Activated CD4-positive, alpha-beta T cell treated with anti-CD3 and anti-CD28 coated beads, Interleukin-2, Interleukin-4, amounts not matched to agents 100 ng/mL and 50 ng/mL, durations not matched to agents 16 hours and 8 hours (primary cell): Measurements from ENCODE around the gene OR5M8.

ENCODE experiments used
- DNase-seq: peaks from one replicate; pipeline ENCODE4 v3.0.0-alpha.2; 2020; ENCODE audit warnings: low spot score

The OR5M8 gene

DNA sequence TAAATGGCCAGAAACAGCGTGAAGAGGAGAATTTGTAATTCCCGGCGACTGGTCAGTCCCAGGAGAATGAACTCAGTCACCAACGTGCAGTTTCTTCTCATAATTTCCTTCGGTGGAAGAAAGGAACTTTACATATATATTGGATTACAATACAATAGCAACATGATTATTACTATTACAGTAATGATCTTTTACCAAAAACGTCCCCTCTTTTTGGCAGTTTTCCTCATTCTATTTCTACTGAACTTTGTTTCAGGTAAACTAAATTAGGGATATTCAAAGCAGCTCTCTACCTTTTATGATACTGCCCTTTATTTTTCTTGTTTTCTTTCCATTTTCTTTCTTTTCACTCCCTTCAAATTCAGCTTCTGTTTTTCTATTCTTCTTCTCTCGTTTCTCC is at the start of gene OR5M8:
Gene OR5M8 (minus strand): TSS at position 101 of the 400 bp plus-strand sequence. CDS start 0 bp downstream, at position 101.
- no peak for DNase-seq

DNA sequence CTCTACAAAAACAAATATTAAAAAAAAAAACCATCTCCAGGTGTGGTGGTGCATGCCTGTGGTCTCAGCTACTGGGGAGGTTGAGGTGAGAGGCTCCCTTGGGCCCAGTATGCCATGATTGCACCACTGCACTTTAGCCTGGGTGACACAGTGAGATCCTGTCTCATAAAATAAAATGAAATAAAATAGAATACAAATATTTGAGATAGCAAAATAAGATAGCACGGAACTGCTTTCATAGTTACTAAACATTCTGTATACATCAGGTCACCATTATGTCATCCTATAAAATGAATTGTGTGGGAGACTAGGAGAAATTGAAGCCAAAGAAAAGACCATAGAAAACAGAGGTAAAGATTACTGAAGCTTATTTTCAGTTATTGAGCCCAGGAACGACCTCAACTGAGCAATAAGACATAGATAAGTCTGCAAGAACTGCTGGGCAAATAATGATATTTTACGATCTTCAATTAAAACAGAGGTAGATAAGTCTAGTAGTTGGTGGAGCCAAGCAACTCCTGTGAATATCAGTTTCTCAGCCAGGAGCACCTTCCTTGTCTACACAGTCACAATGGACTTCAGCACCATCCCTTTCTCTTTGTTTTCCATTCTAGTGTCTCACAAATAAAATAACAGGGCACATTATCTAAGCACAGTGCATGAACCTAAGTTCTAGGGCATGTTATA is 42.0 kb upstream of the OR5M8 start:
- no peak for DNase-seq

DNA sequence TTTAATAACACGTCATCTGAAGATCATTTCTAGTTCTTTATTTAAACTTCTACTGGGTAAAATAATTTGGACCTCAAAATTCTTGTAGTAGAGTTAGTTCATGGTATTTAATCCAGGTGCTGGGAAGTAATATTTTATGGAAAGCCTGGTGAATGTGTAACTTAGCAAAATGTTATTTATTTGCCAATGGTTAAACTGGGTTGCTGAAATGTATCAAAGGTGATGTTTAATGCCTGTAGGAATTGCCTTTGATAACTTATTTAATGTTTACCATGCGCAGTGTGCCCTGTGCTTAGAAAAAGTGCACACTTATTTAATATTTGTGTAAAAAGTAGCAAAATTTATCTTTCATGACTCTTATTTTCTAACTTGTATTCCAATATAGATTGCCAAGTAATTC is 40.7 kb upstream of the OR5M8 start:
- no peak for DNase-seq

- no peak for DNase-seq
These were observed 30.8 kb upstream of the OR5M8 start for GRCh38 chr11:56522008-56522407.

- no peak for DNase-seq
These were observed 22.1 kb upstream of the OR5M8 start for GRCh38 chr11:56513280-56513679.

GRCh38 chr11:56509439-56509838 is 18.3 kb upstream of the OR5M8 start:
- no peak for DNase-seq

- DNase-seq, result no peak
These were observed 5.8 kb upstream of the OR5M8 start for GRCh38 chr11:56497010-56497409.

DNA sequence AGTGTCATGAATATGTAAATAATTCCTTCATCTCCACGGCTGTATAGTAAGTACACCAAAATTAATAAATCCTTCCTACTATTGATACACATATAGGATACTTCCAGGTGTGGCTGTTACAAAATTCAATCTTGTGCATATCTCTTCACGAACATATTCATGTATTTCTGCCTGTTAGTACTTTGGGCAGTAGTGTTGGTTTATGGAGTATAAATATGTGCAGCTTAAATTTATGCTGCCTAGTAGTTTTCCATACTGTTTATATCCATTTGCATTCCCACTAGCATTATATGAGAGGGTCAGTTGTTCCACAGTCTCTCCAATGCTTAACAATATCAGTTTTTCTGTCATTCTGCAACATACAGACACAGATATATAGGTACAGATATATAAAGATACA is 3.9 kb upstream of the OR5M8 start:
- no peak for DNase-seq

DNA sequence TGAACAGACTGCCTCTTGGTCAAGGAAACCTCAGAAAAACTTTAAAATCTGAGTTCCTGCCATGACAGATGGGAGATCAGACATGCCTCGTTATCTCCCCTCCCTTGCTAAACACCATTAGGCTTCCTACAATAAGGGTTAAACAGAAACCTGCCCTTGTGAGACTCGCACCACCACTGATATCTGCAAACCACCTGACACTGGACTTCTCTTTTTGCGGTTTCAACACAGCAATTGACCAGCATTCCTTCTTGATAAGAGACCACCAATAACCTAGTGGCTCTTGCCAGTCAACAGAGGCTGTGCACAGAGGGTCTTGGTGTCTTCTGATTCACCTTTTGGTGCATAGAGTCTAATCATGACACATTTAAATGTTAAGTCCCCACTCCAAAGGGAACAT is 4.4 kb downstream of the OR5M8 start:
- DNase-seq, result no peak

GRCh38 chr11:56474729-56475235 is 16.4 kb downstream of the OR5M8 start:
- DNase-seq, result no peak

- no peak for DNase-seq
These were observed 17.9 kb downstream of the OR5M8 start, which contains the start of gene OR5M3 for GRCh38 chr11:56473252-56473651. Gene OR5M3, minus strand, starts transcription at chr11:56473352. Its CDS starts 2,855 bp downstream, at chr11:56470497.

- no peak for DNase-seq
These were observed 34.1 kb downstream of the OR5M8 start for GRCh38 chr11:56457076-56457475.

- no peak for DNase-seq
These were observed 37.6 kb downstream of the OR5M8 start for GRCh38 chr11:56453521-56453920.
